DND-41 (cell line): ENCODE measurements around the gene PLD3.

Source experiments
- ATAC-seq: fragments of 200-7000 bp; cut with Tn5 transposase; 3 replicates; pipeline ENCODE4 v1.9.1; 2021; ENCODE audit warnings: low read depth; ENCODE audit not compliant: insufficient read depth
- DNase-seq: peaks from one replicate; pipeline ENCODE4 v3.0.0-alpha.2; 2020
- H2AFZ ChIP-seq: 2 replicates; pipeline ENCODE4 v1.6.0; 2012; ENCODE audit warnings: low read depth, low read length
- H3K27ac ChIP-seq: 2 replicates; pipeline ENCODE4 v1.5.1; 2012; ENCODE audit warnings: low read length, inconsistent platforms
- H3K27me3 ChIP-seq: fragments of 200-600 bp; sonication (generic); 2 replicates; pipeline ENCODE4 v1.6.0; 2012; ENCODE audit warnings: low read length, mild to moderate bottlenecking, inconsistent platforms; ENCODE audit not compliant: insufficient read depth, poor library complexity
- H3K36me3 ChIP-seq: 2 replicates; pipeline ENCODE4 v1.5.1; 2012; ENCODE audit warnings: low read length, inconsistent platforms; ENCODE audit not compliant: insufficient read depth
- H3K4me1 ChIP-seq: 2 replicates; pipeline ENCODE4 v1.5.1; 2012; ENCODE audit warnings: mild to moderate bottlenecking, low read length; ENCODE audit not compliant: insufficient read depth
- H3K4me2 ChIP-seq: 2 replicates; pipeline ENCODE4 v1.6.0; 2012; ENCODE audit warnings: mild to moderate bottlenecking, moderate library complexity, low read length, inconsistent platforms; ENCODE audit not compliant: insufficient read depth
- H3K4me3 ChIP-seq, 2 experiments: fragments of 200-600 bp in 1 of 2; shearing (Covaris generic) in 1 of 2; 2 replicates each; pipeline ENCODE4 v1.5.1; 2012 to 2016; ENCODE audit warnings: inconsistent platforms in 2 of 2, low read length in 2 of 2, mild to moderate bottlenecking in 2 of 2, low read depth in 1 of 2, moderate library complexity in 1 of 2
- H3K79me2 ChIP-seq: 2 replicates; pipeline ENCODE4 v1.6.0; 2012; ENCODE audit warnings: low read length, inconsistent platforms; ENCODE audit not compliant: insufficient read depth
- H3K9ac ChIP-seq: 2 replicates; pipeline ENCODE4 v1.6.0; 2012; ENCODE audit warnings: low read depth, mild to moderate bottlenecking, inconsistent platforms, low read length, moderate library complexity
- H3K9me3 ChIP-seq: 2 replicates; pipeline ENCODE4 v1.5.1; 2012; ENCODE audit warnings: low read length, moderate library complexity, mild to moderate bottlenecking, inconsistent platforms; ENCODE audit not compliant: insufficient read depth, severe bottlenecking
- H4K20me1 ChIP-seq: 2 replicates; pipeline ENCODE4 v1.6.0; 2012; ENCODE audit warnings: low read length; ENCODE audit not compliant: insufficient read depth
- EZH2 ChIP-seq: IDR thresholded peaks from 3 replicates; pipeline ENCODE4 v1.6.1; 2012; ENCODE audit warnings: borderline replicate concordance, low read depth, mild to moderate bottlenecking, moderate library complexity, low read length, inconsistent platforms; ENCODE audit not compliant: severe bottlenecking
- TF ChIP-seq, protein P1 (sequence below): IDR thresholded peaks from 2 replicates; pipeline ENCODE4 v1.5.1; 2012; ENCODE audit warnings: borderline replicate concordance, low read length, moderate library complexity, mild to moderate bottlenecking; ENCODE audit not compliant: poor library complexity, severe bottlenecking; ENCODE audit errors: extremely low read depth

PLD3 gene

DNA sequence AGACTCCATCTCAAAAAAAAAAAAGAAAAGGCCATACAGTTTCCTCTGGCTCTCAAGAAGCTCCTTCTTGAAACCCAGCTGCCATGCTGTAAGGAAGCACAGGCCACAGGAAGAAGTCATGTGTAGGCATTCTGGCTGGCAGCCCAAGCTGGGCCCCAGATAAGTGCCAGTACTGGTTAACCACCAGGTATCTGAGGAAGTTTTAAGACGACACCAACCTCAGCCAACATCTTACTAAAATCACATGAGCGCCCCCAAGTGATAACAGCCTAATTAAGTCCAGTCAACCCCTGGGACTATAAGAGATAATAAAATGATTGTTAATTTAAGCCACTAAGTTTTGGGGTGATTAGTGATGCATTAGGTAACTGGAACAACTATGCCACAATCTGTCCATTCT lies 36.0 kb upstream of the PLD3 start:
- TF ChIP-seq EZH2 = no peak

DNA sequence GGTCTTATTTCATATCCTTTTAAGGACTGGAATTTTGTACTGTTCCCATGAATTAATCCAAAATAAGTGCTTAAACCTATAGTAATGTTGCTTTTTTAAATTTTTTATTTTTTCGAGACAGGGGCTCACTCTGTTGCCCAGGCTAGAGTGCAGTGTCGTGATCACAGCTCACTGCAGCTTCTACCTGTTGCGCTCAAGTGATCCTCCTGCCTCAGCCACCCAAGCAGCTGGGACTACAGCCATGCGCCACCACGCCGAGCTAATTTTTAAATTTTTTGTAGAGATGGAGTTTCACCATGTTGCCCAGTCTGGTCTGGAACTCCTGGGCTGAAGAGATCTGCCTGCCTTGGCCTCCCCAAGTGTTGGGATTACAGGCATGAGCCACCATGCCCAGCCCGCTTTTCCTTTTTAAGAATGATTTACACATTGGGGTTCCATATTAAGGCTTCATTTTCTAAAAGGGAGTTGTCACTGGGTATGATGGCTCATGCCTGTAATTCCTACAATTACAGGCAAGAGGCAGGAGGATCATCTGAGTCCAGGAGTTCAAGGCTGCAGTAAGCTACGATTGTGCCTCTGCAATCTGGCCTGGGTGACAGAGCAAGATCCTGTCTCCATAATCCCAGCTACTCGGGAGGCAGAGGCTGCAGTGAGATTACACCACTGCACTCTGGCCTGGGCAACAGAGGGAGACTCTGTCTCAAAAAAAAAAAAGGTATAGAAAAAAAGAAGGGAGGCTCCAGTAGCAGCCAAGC lies 35.1 kb upstream of the PLD3 start:
- Histone ChIP-seq H3K4me3 (no peak overlapping the region), H3K79me2 (no peaks in the 10 kb centered on the region), H3K27me3 (no peaks in the 10 kb centered on the region), H4K20me1 (no peaks in the 10 kb centered on the region), H3K4me1 (no peaks in the 10 kb centered on the region), H3K4me2 (no peak overlapping the region), H3K9me3 (no peaks in the 10 kb centered on the region), H3K27ac (no peak overlapping the region), H3K36me3 (peaks cover 21% of the 10 kb centered on the region; the same call in 1 of the 2 replicates), H3K9ac (no peak overlapping the region), H2AFZ (no peak overlapping the region)
- no peak for DNase-seq
- TF ChIP-seq, protein P1, sequence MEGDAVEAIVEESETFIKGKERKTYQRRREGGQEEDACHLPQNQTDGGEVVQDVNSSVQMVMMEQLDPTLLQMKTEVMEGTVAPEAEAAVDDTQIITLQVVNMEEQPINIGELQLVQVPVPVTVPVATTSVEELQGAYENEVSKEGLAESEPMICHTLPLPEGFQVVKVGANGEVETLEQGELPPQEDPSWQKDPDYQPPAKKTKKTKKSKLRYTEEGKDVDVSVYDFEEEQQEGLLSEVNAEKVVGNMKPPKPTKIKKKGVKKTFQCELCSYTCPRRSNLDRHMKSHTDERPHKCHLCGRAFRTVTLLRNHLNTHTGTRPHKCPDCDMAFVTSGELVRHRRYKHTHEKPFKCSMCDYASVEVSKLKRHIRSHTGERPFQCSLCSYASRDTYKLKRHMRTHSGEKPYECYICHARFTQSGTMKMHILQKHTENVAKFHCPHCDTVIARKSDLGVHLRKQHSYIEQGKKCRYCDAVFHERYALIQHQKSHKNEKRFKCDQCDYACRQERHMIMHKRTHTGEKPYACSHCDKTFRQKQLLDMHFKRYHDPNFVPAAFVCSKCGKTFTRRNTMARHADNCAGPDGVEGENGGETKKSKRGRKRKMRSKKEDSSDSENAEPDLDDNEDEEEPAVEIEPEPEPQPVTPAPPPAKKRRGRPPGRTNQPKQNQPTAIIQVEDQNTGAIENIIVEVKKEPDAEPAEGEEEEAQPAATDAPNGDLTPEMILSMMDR = no peak
- no peak for TF ChIP-seq EZH2
- no peak for ATAC-seq

More for the DNA sequence above, 36.0 kb upstream of the PLD3 start:
- Histone ChIP-seq H2AFZ (no peak overlapping the region), H3K27ac (no peak overlapping the region), H3K4me3 (no peak overlapping the region), H3K9me3 (no peaks in the 10 kb centered on the region), H3K27me3 (no peaks in the 10 kb centered on the region), H3K36me3 (peaks cover 13% of the 10 kb centered on the region; the same call in 1 of the 2 replicates), H4K20me1 (no peaks in the 10 kb centered on the region), H3K4me1 (no peaks in the 10 kb centered on the region), H3K4me2 (no peak overlapping the region), H3K9ac (no peak overlapping the region), H3K79me2 (no peaks in the 10 kb centered on the region)
- DNase-seq (no peak), ATAC-seq (0 out of 3 replicates have a peak, but pooled peaks have one; percentile 24)

DNA sequence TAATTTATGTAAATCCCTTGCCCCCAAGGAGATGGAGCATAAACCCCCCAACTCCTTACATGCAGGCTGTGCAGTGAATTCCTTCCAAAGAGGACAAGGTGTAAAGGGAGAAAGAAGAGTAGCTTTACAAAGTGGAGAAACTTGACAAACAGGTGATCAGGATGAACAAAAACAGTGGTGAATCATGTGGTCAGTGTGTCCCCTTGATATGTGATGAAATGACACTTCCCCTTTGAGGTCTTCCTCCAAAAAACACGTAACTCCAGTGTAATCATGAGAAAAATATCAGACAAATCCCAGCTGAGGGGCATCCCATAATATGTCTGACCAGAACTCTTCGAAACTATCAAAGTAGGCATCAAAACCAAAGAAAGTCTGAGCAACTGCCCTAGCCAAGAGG lies 33.8 kb upstream of the PLD3 start:
- H3K4me2 ChIP-seq = no peak overlapping the region
- ATAC-seq (no peak), DNase-seq (no peak)
- H3K27me3 ChIP-seq = no peaks in the 10 kb centered on the region
- H4K20me1 ChIP-seq = no peaks in the 10 kb centered on the region; the same call in 1 of the 2 replicates
- no peaks in the 10 kb centered on the region for H3K4me1 ChIP-seq
- H3K4me3 ChIP-seq = no peak overlapping the region
- H3K36me3 ChIP-seq = peaks cover 26% of the 10 kb centered on the region
- no peak overlapping the region for H2AFZ ChIP-seq
- no peaks in the 10 kb centered on the region for H3K9me3 ChIP-seq
- TF ChIP-seq EZH2 = no peak
- TF ChIP-seq, protein P1 = no peak
- H3K27ac ChIP-seq = no peak overlapping the region
- H3K9ac ChIP-seq = no peak overlapping the region
- H3K79me2 ChIP-seq = no peaks in the 10 kb centered on the region

DNA sequence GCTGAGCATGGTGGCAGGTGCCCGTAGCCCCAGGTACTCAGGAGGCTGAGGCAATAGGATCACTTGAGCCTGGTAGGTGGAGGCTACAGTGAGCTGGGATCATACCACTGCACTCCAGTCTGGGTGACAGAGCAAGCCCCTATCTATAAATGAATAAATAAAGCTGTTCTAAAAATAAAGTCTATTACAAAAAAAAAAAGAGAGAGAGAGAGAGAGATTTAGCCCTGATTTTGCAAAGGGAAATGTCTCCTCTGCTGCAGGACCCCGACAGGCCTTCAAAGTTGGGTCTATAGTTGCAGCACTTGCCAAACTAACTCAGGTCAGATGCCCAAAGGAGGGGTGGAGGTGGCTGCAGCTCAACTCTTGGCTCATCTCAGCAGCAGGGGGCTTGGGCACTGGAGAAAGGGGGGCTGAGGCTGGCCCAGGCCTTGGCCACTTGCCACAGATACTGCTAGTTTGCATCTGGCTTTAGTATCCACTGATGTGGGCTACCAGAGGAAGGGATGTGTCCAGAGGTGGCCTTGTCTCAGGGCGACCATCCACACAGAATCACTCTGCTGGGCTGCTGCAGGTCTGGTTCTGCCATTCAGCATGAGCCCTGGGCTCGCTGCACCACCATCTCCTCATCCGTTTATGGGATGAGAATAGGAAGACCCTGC lies 32.6 kb upstream of the PLD3 start:
- no peak for TF ChIP-seq EZH2
- TF ChIP-seq, protein P1 = no peak
- peaks cover 37% of the 10 kb centered on the region for H3K36me3 ChIP-seq
- H3K27me3 ChIP-seq = no peaks in the 10 kb centered on the region
- H3K4me2 ChIP-seq = no peak overlapping the region
- H4K20me1 ChIP-seq = peaks cover 2% of the 10 kb centered on the region; the same call in 1 of the 2 replicates
- DNase-seq (no peak), ATAC-seq (no peak)
- no peak overlapping the region for H3K27ac ChIP-seq
- no peaks in the 10 kb centered on the region for H3K4me1 ChIP-seq
- no peaks in the 10 kb centered on the region for H3K9me3 ChIP-seq
- no peak overlapping the region for H2AFZ ChIP-seq
- H3K4me3 ChIP-seq = no peak overlapping the region
- H3K9ac ChIP-seq = no peak overlapping the region
- no peaks in the 10 kb centered on the region for H3K79me2 ChIP-seq
